Measurements from ENCODE around the gene SPDL1. TPM values are rescaled to one million over a fixed set of nuclear protein-coding genes. Genes with fewer than 3 reads are reported as not detected.

Gene SPDL1
- total RNA-seq, 4 donors from 2014 or later: 3.9 to 14.9 (median 6.6) TPM

DNA sequence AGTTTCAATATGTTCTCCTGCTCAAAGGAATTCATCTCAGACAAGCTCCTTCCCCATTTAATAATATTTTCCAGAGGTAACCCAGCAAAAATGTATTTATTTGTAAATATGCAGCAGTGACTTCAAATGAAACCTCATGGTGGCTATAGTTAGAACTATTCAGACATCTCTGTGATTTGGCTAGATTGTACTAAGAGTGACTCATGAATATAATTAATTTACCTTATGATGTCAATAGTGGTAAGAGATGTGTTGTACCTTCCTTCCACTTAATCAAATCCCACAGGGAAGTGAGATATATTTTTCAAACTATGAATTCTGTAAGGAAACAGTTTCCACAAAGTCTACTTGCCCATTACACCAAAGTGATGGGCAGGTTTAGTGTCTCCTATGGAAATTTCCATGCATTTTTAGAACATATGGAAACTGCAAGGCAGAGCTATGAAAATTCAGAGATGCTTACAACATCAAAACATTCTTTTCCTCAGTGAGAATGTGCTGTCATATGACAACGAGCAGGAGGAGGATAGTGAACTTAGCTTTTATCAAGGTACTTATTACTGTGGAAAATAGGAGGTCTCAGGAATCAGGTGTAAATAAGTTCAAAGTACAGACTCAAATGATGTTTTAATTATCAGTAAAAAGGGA, 34.0 kb upstream of the SPDL1 start:
- no peak for TF ChIP-seq CTCF (IDR thresholded peaks at IDR 0.05)
- TF ChIP-seq POLR2A (IDR thresholded peaks at IDR 0.05): no peak
- Histone ChIP-seq H3K27ac (no peak overlapping the region), H3K36me3 (no peaks in the 10 kb centered on the region), H3K9me3 (no peaks in the 10 kb centered on the region), H3K4me1 (no peaks in the 10 kb centered on the region), H3K27me3 (no peaks in the 10 kb centered on the region), H3K4me3 (no peak overlapping the region)
- DNase-seq: no peak

DNA sequence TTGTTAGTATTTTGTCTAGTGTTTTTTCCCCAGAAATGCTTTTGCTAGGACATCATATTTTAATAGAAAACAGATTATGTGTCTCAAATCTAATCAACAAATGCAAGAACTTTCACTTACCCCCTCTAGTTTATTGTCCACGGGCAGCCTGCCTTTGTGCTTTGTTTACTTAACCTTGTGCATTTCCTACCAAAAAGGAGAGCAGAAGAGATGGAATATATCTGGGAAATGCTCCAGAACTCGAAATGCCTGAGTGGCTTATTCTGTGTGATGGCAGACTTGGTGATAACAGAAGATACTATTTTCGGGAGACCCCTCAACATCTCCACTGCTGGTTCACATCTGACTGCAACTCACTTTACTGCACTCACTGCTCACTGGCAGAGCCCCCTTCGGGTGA, 33.3 kb upstream of the SPDL1 start:
- DNase-seq: no peak
- Histone ChIP-seq H3K4me1 (no peaks in the 10 kb centered on the region), H3K9me3 (no peaks in the 10 kb centered on the region), H3K27me3 (no peaks in the 10 kb centered on the region), H3K27ac (no peak overlapping the region), H3K36me3 (no peaks in the 10 kb centered on the region), H3K4me3 (no peak overlapping the region)
- TF ChIP-seq CTCF (IDR thresholded peaks at IDR 0.05) (no peak), POLR2A (IDR thresholded peaks at IDR 0.05) (no peak)

DNA sequence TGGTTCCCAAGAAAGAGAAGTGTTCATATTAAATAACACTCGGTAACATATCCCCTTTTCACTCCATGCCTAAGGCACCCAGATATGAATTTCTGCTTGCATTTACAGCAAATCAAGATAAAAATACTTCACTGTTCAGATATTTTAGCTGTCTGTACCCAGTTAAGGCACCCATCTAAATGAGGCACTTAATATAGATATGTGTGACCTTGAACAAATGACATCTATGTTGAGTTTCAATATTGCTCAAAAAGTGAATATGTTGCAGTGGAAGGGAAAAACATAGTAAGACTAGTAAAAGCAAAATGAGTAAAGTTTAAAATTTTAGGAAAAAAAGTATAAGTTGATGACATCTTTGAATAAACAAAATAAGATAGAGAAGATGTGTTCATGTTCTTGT, 32.4 kb upstream of the SPDL1 start:
- TF ChIP-seq POLR2A (IDR thresholded peaks at IDR 0.05) (no peak), CTCF (IDR thresholded peaks at IDR 0.05) (no peak)
- H3K27ac ChIP-seq: no peak overlapping the region
- H3K4me1 ChIP-seq: no peaks in the 10 kb centered on the region
- no peaks in the 10 kb centered on the region for H3K27me3 ChIP-seq
- no peaks in the 10 kb centered on the region for H3K9me3 ChIP-seq
- DNase-seq: no peak
- H3K4me3 ChIP-seq: no peak overlapping the region
- H3K36me3 ChIP-seq: no peaks in the 10 kb centered on the region

DNA sequence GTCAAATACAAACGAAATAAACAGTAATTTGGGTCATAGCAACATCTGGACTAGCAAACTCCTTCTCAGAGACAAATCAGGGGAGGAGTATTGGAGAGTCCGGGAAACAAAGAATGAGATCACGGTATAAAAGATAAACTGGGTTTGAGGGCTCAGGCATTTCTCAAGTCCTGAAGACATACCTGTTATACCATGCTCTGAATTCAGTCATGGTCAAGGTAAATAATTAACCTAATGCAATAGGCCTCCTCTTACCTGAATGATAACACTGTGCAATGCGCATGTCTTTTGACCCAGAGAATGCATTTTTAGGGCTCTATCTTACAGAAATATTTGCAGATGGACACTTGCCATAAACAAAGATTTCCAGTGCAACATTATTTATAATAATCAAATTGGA, 31.9 kb upstream of the SPDL1 start:
- Histone ChIP-seq H3K36me3 (no peaks in the 10 kb centered on the region), H3K4me3 (no peak overlapping the region), H3K9me3 (no peaks in the 10 kb centered on the region), H3K4me1 (no peaks in the 10 kb centered on the region), H3K27me3 (no peaks in the 10 kb centered on the region), H3K27ac (no peak overlapping the region)
- no peak for DNase-seq
- TF ChIP-seq POLR2A (IDR thresholded peaks at IDR 0.05) (no peak), CTCF (IDR thresholded peaks at IDR 0.05) (no peak)

DNA sequence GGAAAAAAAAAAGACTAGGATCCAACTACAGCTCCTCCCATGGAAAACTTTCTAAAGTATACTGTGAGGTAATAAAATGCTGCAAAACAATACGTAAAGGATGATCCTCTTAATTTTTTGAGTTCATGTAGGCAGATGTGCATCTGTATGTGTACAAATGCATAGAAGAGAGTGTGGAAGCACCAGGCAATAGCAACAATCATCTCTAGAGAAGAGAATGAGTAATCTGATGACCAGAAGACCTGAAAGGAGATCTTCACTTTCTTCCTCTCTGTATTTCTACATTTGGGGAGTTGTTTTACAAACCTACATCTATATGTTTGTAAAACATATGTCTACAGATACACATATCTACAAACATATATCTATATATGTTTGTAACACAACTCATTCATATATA, 29.3 kb upstream of the SPDL1 start:
- TF ChIP-seq POLR2A (IDR thresholded peaks at IDR 0.05): no peak
- TF ChIP-seq CTCF (IDR thresholded peaks at IDR 0.05): no peak
- H3K27me3 ChIP-seq: no peaks in the 10 kb centered on the region
- H3K4me1 ChIP-seq: no peaks in the 10 kb centered on the region
- H3K27ac ChIP-seq: no peak overlapping the region
- H3K9me3 ChIP-seq: no peaks in the 10 kb centered on the region
- H3K36me3 ChIP-seq: no peaks in the 10 kb centered on the region
- no peak for DNase-seq
- H3K4me3 ChIP-seq: no peak overlapping the region

GRCh38 chr5:169557838-169558237, 25.7 kb upstream of the SPDL1 start:
- Histone ChIP-seq H3K27ac (no peak overlapping the region), H3K9me3 (no peaks in the 10 kb centered on the region), H3K27me3 (no peaks in the 10 kb centered on the region), H3K4me3 (no peak overlapping the region), H3K4me1 (no peaks in the 10 kb centered on the region), H3K36me3 (no peaks in the 10 kb centered on the region)
- no peak for DNase-seq
- TF ChIP-seq CTCF (IDR thresholded peaks at IDR 0.05) (no peak), POLR2A (IDR thresholded peaks at IDR 0.05) (no peak)

All from Peyer's patch (tissue), 4 donors.